SK-N-SH treated with all-trans-retinoic acid at 6 μM for 48 hours (cell line): ENCODE results near the gene CD2.

Experiments used
- ARNTL ChIP-seq: fragments of 450-650 bp; formaldehyde crosslinking; IDR thresholded peaks from 2 replicates; pipeline ENCODE4 v1.5.0; 2020; ENCODE audit warnings: low read depth, mild to moderate bottlenecking, moderate library complexity, borderline replicate concordance
- PATZ1 ChIP-seq: fragments of 250-450 bp; sonication (Bioruptor Pico); IDR thresholded peaks from 2 replicates; pipeline ENCODE4 v1.8.0; 2020; ENCODE audit warnings: mild to moderate bottlenecking, moderate library complexity, borderline replicate concordance
- SNAI2 ChIP-seq: fragments of 250-450 bp; sonication (Bioruptor Pico); IDR thresholded peaks from 2 replicates; pipeline ENCODE4 v1.5.0; 2020; ENCODE audit warnings: mild to moderate bottlenecking, moderate library complexity
- TOX ChIP-seq: fragments of 250-450 bp; sonication (Bioruptor Pico); IDR thresholded peaks from 2 replicates; pipeline ENCODE4 v1.8.0; 2021; ENCODE audit warnings: mild to moderate bottlenecking, moderate library complexity, borderline replicate concordance
- ZC3H10 ChIP-seq: fragments of 250-450 bp; sonication (Bioruptor Pico); IDR thresholded peaks from 2 replicates; pipeline ENCODE4 v1.5.1; 2021; ENCODE audit warnings: mild to moderate bottlenecking, moderate library complexity
- ZNF70 ChIP-seq: fragments of 450-650 bp; formaldehyde crosslinking; IDR thresholded peaks from 2 replicates; pipeline ENCODE4 v1.5.0; 2020; ENCODE audit warnings: mild to moderate bottlenecking, moderate library complexity

GRCh38 chr1:116794371-116794770 is 40.1 kb downstream of the CD2 start:
- TF ChIP-seq ARNTL (no peak), ZNF70 (no peak), TOX (CRISPR knock-in tag) (no peak), PATZ1 (CRISPR knock-in tag) (no peak), ZC3H10 (CRISPR knock-in tag) (no peak), SNAI2 (CRISPR knock-in tag) (no peak)
